AG04449 (cell line): ENCODE results near the gene OR6C65.
"Not testable (repeated sequence)": the region's sequence is repeated elsewhere in the genome, so short reads cannot be mapped to it uniquely, and the experiment has no call there.

ENCODE experiments used
- CTCF ChIA-PET: fragments of 350-600 bp; formaldehyde crosslinking; extraction: SDS; loops from one replicate; lab custom pipeline; 2021; ENCODE audit warnings: antibody characterized with exemption; lab: Yijun Ruan, JAX
- POLR2A ChIA-PET: fragments of 400-600, 350-600 bp; formaldehyde crosslinking; extraction: SDS; loops from one replicate; lab custom pipeline; 2020; ENCODE audit warnings: antibody characterized with exemption, inconsistent platforms; lab: Yijun Ruan, JAX
- DNase-seq: peaks from one replicate; pipeline ENCODE4 v3.0.0-alpha.2; 2010; ENCODE audit warnings: low read depth, low spot score
- H3K4me3 ChIP-seq: 2 replicates; pipeline ENCODE4 v1.5.1; 2011; ENCODE audit warnings: low read depth, mild to moderate bottlenecking, control low read depth, low read length
- TF ChIP-seq, protein P1 (sequence below): IDR thresholded peaks from one replicate; pipeline ENCODE4 v1.5.1; 2011; ENCODE audit warnings: mild to moderate bottlenecking, moderate library complexity, low read length, control low read depth, inconsistent platforms; ENCODE audit not compliant: insufficient read depth; ENCODE audit errors: missing control alignments

The OR6C65 gene

GRCh38 chr12:55392032-55392795 is 8.1 kb upstream of the OR6C65 start:
- ChIA-PET POLR2A (no interaction called here), CTCF (no interaction called here)
- DNase-seq = no peak
- H3K4me3 ChIP-seq = no peak overlapping the region
- TF ChIP-seq, protein P1, sequence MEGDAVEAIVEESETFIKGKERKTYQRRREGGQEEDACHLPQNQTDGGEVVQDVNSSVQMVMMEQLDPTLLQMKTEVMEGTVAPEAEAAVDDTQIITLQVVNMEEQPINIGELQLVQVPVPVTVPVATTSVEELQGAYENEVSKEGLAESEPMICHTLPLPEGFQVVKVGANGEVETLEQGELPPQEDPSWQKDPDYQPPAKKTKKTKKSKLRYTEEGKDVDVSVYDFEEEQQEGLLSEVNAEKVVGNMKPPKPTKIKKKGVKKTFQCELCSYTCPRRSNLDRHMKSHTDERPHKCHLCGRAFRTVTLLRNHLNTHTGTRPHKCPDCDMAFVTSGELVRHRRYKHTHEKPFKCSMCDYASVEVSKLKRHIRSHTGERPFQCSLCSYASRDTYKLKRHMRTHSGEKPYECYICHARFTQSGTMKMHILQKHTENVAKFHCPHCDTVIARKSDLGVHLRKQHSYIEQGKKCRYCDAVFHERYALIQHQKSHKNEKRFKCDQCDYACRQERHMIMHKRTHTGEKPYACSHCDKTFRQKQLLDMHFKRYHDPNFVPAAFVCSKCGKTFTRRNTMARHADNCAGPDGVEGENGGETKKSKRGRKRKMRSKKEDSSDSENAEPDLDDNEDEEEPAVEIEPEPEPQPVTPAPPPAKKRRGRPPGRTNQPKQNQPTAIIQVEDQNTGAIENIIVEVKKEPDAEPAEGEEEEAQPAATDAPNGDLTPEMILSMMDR = no peak

- H3K4me3 ChIP-seq = no peak overlapping the region
- DNase-seq = no peak
- ChIA-PET POLR2A (no interaction called here), CTCF (no interaction called here)
- TF ChIP-seq, protein P1 = no peak
Observed at GRCh38 chr12:55396326-55396725, 4.0 kb upstream of the OR6C65 start.

GRCh38 chr12:55407866-55408265 is 7.5 kb downstream of the OR6C65 start:
- CTCF ChIA-PET = no interaction called here
- POLR2A ChIA-PET = no interaction called here
- DNase-seq = no peak
- TF ChIP-seq, protein P1 = no peak
- H3K4me3 ChIP-seq = no peak overlapping the region

GRCh38 chr12:55409133-55409532 is 8.8 kb downstream of the OR6C65 start:
- H3K4me3 ChIP-seq, CTCF ChIA-PET, POLR2A ChIA-PET, DNase-seq: not testable (repeated sequence)

DNA sequence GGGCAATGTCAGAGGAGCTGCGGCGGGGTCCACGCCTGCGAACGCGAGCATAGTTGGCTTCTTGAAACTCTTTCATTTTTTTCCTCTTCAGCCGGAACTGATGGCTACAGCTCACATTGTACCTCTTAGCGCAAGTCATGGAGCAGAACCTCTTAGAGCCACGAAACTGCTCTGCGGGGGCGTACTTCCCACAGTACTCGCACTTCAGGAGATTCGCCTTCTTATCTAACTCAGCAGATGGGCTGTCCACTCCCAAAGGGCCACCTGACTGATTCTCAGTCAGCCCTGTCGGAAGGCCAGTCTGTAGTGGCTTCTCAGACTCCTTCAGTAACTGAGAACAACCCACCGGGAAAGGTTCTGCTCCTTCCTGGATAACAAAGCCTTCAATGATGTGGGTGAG is 11.8 kb downstream of the OR6C65 start:
- DNase-seq, H3K4me3 ChIP-seq, CTCF ChIA-PET, POLR2A ChIA-PET: not testable (repeated sequence)

- CTCF ChIA-PET, POLR2A ChIA-PET, DNase-seq, H3K4me3 ChIP-seq: not testable (repeated sequence)
Observed at GRCh38 chr12:55413498-55414388, 13.4 kb downstream of the OR6C65 start.

DNA sequence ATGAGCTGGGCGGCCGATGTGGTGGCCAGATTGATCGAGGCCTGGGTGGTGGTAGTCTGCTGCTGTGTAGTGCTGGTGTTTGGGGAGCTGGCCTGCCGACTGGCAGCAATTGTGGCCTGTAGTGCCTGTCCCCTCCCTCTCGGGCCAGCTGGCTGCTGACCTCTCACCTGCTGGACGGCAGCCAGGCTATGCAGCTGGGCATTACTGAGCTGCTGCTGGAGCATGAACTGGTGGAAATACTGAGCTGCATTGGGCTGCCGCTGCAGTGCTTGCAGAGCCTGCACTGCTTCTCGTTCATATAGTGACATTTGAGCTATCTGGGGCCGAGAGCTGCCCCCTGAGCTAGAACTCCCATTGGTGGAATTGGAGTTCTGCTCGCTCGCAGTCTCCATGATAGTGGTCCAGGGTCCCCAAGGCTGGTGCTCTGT is 14.1 kb downstream of the OR6C65 start:
- POLR2A ChIA-PET, CTCF ChIA-PET, DNase-seq, H3K4me3 ChIP-seq: not testable (repeated sequence)

DNA sequence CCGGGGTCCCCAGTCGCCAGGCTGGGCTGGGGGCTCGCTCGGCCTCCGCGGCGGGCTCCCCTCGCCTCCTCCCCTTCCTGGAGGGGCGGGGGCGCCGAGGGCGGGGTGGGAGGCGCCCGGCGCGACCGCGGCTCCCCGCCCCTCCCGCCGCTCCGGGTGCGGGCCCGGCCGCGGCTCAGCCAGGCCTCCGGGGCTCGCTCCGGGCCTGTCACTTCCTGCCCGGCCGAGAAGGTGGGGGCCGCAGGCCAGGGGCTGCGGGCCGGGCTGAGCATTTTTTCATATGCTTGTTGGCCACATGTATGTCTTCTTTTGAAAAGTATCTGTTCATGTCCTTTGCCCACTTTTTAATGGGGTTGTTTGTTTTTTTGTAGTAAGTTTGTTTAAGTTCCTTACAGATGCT is 14.6 kb downstream of the OR6C65 start:
- POLR2A ChIA-PET, H3K4me3 ChIP-seq, CTCF ChIA-PET, DNase-seq: not testable (repeated sequence)
